GM15510 (cell line): ENCODE results near the gene HTN1.
"Not testable (repeated sequence)": the region's sequence is repeated elsewhere in the genome, so short reads cannot be mapped to it uniquely, and the experiment has no call there.

ENCODE experiments used
- POLR2A ChIP-seq: IDR thresholded peaks from 3 replicates; pipeline ENCODE4 v1.6.1; 2011; ENCODE audit warnings: borderline replicate concordance; ENCODE audit not compliant: insufficient read length; ENCODE audit errors: extremely low read depth

The HTN1 gene

GRCh38 chr4:70050138-70050537, at the start of gene HTN1:
TSS of gene HTN1 (plus strand) at chr4:70050438. CDS start at chr4:70053077, 2,639 bp downstream.
- not testable (repeated sequence) for TF ChIP-seq POLR2A

DNA sequence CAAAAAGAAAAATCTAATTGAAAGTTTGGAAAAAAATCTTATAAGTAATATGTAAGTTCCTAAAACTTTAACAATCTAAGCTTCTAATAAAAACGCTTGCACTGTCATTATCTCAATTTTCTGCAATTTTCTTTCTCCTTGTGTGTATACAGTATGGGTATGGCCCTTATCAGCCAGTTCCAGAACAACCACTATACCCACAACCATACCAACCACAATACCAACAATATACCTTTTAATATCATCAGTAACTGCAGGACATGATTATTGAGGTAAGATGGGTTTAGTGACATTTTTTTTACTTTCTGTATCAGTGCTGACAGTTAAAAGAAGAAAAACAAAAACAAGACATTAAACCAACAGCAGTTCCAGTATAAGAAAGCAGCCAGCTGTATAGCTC, 49.5 kb upstream of the HTN1 start:
- TF ChIP-seq POLR2A, result no peak

GRCh38 chr4:70002507-70002906, 47.7 kb upstream of the HTN1 start:
- no peak for TF ChIP-seq POLR2A

DNA sequence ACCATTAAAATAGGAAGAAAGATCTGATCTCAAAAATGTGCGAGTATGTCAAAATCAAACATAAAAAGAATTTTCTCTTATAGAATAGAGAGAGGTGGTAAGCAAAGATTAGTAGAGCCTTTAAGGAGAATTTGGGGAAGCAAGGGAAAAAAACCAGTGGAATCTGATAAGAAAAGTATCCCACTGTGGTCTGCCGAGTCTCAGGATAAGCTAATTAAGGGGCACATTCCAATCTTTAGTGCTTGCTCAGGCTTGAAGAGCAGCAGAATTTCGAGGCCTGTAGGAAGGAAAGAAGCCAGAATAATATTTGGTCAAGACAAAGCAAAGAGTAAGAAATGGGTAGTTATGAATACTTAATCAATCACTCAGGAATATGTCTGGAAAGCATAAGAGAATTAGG, 41.5 kb upstream of the HTN1 start:
- TF ChIP-seq POLR2A, result no peak

DNA sequence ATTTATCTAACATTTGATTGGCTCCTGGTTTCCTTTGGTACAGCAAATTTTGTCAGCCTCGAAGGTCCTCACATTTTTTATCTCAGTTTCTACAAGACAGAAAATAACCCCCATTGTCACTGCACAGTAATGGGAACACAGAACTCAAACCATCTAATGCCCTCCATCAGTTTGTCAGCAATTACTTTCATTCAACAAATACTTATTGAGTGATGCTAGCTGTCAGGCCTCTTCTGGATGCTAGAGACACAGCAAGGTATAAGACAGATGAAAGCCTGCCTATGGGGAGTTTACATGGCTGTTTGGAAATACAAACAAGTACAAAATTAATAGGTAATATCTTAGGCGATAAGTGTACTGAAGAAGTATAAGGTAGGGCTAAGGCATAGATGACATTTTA, 27.0 kb upstream of the HTN1 start:
- TF ChIP-seq POLR2A, result no peak

- TF ChIP-seq POLR2A, result no peak
Measured at GRCh38 chr4:70027011-70027410, 23.2 kb upstream of the HTN1 start.

DNA sequence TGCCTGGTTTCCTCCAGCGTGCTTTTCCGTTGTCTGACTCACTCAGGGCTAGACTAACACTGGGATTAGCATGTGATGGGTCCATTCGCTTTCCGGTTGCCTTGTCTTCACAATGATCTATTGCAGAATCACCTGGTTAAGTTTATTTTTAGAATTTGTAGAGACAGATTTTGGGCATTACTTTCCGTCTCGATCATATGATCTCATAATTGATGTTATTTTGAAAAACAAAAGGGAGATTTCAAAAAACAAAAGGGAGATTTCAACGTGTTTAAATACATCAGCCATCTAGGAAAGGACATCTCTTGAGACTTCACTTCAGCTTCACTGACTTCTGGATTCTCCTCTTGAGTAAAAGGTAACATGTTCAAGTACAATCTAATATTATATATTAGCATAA, 22.1 kb upstream of the HTN1 start, which contains the start of gene HTN3:
HTN3 (plus strand) TSS at position 301 of the 400 bp plus-strand sequence. CDS start 2,282 bp downstream, outside the sequence.
- TF ChIP-seq POLR2A, result not testable (repeated sequence)

- no peak for TF ChIP-seq POLR2A
Measured at GRCh38 chr4:70041652-70042286, 8.5 kb upstream of the HTN1 start.

DNA sequence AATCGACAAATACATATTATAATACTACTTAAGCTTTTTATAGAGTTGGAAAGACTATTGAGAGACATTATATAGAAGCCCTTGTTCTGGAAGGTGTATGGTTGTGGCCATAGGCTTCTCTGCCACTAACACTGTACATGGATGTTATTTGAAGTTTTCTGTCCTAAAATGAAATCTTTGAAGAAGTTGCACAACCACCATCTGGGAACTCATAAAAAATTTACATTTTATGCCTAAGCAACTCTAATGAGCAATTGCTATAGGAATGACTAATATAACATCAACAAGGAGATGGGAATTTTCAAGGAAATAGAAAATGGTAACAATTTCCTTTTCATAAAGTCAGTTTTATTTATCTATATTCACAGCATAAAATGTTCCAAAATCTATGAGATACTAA, 7.4 kb downstream of the HTN1 start:
- TF ChIP-seq POLR2A, result no peak

DNA sequence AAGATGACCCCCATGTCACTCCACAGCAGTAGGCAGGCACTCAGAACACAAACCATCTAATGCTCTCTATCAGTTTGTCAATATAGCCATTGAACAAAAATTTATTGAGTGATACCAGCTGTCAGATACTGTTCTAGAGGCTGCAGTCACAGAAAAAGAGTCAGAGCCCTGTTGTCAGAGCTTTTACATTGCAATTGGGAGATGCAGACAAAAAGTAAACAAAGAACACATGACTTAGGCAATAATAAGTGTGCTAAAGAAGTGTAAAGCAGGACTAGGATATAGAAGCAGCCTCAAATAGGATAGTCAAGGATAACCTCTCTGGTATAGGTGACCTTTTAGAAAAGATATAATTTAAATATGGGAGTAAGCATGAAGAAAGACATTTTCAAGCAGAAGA, 8.9 kb downstream of the HTN1 start:
- TF ChIP-seq POLR2A, result no peak

- no peak for TF ChIP-seq POLR2A
Measured at GRCh38 chr4:70062000-70062399, 11.8 kb downstream of the HTN1 start.

GRCh38 chr4:70080205-70080604, 30.0 kb downstream of the HTN1 start:
- no peak for TF ChIP-seq POLR2A

DNA sequence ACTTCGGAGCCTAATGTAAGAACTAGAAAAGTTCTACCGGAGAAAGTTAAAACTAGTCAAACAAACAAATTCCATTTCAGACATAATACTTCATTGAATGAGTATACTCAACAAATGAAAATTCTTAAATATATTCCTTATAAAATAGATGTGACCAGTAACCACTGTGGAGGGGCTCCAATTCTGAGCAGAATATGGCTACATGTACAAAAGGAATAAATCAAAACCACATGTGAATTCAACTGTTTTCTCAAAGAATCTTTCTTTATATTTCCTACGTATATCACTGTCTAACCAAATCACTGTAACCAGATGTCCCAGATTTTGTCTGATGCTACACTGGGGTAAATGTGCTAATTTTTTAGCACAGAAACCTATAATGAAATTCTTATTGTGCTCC, 49.0 kb downstream of the HTN1 start:
- no peak for TF ChIP-seq POLR2A
